Measurements from ENCODE around the gene RABEP1. TPM values are rescaled to one million over a fixed set of nuclear protein-coding genes. Genes with fewer than 3 reads are reported as not detected.
A peak's percentile ranks its signal among the peaks of the same experiment; 100 is the strongest.

RABEP1 gene
- total RNA-seq, 1 donor from 2014 or later = 50.0 TPM

DNA sequence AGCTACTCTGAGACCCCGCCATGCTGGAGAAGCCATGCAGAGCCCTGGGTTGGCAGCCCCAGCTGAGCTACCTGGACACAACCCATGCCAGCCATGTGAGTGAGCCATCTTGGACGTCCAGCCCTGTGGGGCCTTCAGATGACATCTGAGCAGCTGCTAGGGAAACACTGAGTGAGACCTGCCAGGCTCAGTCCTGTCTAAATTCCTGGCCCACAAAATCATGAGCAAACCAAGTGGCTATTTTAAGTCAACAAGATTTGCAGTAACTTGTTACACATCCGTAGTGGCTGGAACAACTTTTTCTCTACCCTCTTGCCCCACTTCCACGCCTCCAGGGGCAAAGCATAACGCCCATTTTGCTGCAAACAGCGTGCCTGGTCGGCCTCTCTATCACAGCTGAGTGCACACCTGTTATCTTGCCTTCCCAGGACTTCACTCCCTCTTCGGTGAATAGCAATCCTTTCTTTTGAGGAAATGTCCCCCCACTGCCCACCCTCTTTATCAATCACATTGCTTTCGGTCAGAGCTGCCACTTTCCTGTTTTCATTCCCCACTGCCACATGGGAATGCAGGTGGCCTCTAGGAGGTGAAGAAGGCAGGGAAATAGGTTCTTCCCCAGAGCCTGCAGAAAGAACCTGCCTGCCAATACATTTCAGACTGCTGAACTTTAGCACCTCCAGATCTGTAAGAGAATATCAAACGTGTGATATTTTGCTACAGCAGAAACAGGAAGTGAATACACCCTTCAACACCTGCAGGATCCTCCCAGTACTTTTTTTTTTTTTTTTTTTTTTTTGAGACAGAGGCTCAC is 40.0 kb upstream of the RABEP1 start:
- Histone ChIP-seq H3K27me3 (no peaks in the 10 kb centered on the region), H3K36me3 (no peaks in the 10 kb centered on the region), H3K9me3 (ENCODE audit: low read depth) (no peaks in the 10 kb centered on the region), H3K9ac (no peak overlapping the region), H3K4me2 (no peak overlapping the region), H3K4me1 (no peaks in the 10 kb centered on the region), H2AFZ (replicated peaks) (no peak overlapping the region), H3K79me2 (ENCODE audit: low read depth) (no peaks in the 10 kb centered on the region), H4K20me1 (ENCODE audit: low read depth) (no peaks in the 10 kb centered on the region), H3K4me3 (no peak overlapping the region), H3K27ac (no peak overlapping the region), H3F3A (ENCODE audit: low read depth) (no peaks in the 10 kb centered on the region)
- H3K4me1 Mint-ChIP-seq = no peaks in the 10 kb centered on the region
- peak overlapping the region; percentile 71 for H3K27ac Mint-ChIP-seq
- DNase-seq (ENCODE audit: low spot score) = no peak
- no peaks in the 10 kb centered on the region for H3K36me3 Mint-ChIP-seq
- no peaks in the 10 kb centered on the region for H3K27me3 Mint-ChIP-seq (ENCODE audit: insufficient read depth, low read depth)
- H3K4me3 Mint-ChIP-seq = peak overlapping the region; percentile 48
- TF ChIP-seq EZH2 (IDR thresholded peaks at IDR 0.05) (no peak), EZH2phosphoT487 (IDR thresholded peaks at IDR 0.05) (no peak)
- TF ChIP-seq, protein P1, sequence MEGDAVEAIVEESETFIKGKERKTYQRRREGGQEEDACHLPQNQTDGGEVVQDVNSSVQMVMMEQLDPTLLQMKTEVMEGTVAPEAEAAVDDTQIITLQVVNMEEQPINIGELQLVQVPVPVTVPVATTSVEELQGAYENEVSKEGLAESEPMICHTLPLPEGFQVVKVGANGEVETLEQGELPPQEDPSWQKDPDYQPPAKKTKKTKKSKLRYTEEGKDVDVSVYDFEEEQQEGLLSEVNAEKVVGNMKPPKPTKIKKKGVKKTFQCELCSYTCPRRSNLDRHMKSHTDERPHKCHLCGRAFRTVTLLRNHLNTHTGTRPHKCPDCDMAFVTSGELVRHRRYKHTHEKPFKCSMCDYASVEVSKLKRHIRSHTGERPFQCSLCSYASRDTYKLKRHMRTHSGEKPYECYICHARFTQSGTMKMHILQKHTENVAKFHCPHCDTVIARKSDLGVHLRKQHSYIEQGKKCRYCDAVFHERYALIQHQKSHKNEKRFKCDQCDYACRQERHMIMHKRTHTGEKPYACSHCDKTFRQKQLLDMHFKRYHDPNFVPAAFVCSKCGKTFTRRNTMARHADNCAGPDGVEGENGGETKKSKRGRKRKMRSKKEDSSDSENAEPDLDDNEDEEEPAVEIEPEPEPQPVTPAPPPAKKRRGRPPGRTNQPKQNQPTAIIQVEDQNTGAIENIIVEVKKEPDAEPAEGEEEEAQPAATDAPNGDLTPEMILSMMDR (IDR thresholded peaks at IDR 0.05) = no peak
- H3K9me3 Mint-ChIP-seq = no peaks in the 10 kb centered on the region

DNA sequence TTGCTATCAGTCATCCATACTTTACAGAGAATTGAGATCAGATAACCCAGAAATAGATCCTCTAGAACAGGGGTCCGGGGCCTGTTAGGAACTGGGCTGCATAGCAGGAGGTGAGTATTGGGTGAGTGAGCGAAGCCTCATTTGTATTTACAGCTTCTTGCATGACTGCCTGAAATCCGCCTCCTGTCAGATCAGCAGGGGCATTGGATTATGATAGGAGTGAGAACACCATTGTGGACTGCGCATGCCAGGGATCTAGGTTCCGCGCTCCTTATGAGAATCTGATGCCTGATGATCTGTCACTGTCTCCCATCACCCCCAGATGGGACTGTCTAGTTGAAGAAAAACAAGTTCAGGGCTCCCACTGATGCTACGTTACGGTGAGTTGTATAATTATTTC is 34.5 kb upstream of the RABEP1 start:
- H3K36me3 Mint-ChIP-seq = no peaks in the 10 kb centered on the region

DNA sequence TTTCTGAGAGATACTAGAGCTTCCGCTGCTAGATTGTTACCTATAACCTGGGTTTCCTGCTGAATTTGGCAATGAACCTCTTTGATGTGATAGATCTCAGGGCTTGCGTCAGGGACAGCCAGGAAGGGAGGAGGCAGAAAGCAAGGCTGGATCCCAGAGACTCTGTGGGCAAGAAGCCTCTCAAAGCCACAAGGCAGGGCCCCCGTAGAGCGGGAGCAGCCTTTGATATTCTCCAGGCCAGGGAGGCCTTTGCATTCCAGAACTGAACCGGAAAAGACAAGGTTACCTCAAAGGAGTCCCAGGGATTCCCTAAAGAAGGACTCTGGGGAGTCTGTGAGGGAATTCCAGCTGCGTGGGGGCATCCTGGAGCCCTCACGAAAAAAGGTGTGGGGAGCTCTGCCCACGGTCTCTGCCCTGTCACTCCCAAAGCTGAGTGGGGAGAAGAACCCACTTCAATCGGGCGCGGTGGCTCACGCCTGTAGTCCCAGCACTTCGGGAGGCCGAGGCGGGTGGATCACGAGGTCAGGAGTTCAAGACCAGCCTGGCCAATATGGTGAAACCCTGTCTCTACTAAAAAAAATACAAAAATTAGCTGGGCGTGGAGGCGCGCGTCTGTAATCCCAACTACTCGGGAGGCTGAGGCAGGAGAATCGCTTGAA is 33.1 kb upstream of the RABEP1 start:
- no peak overlapping the region for H2AFZ ChIP-seq (replicated peaks)
- H3K79me2 ChIP-seq (ENCODE audit: low read depth) = no peaks in the 10 kb centered on the region
- no peaks in the 10 kb centered on the region for H3K27me3 ChIP-seq
- H3K9ac ChIP-seq = no peak overlapping the region
- DNase-seq (ENCODE audit: low spot score) = no peak
- TF ChIP-seq EZH2phosphoT487 (IDR thresholded peaks at IDR 0.05) (no peak), EZH2 (IDR thresholded peaks at IDR 0.05) (no peak)
- TF ChIP-seq, protein P1 (IDR thresholded peaks at IDR 0.05) = no peak
- peaks cover 11% of the 10 kb centered on the region for H3K4me1 Mint-ChIP-seq
- no peaks in the 10 kb centered on the region for H4K20me1 ChIP-seq (ENCODE audit: low read depth)
- H3K4me2 ChIP-seq = no peak overlapping the region
- no peaks in the 10 kb centered on the region for H3K36me3 ChIP-seq
- H3K4me1 ChIP-seq = no peaks in the 10 kb centered on the region
- H3K36me3 Mint-ChIP-seq = no peaks in the 10 kb centered on the region
- H3K27ac ChIP-seq = no peak overlapping the region
- H3K27ac Mint-ChIP-seq = no peak overlapping the region
- H3K4me3 ChIP-seq = no peak overlapping the region
- no peak overlapping the region for H3K4me3 Mint-ChIP-seq
- H3K27me3 Mint-ChIP-seq (ENCODE audit: insufficient read depth, low read depth) = peaks cover 2% of the 10 kb centered on the region
- H3K9me3 ChIP-seq (ENCODE audit: low read depth) = no peaks in the 10 kb centered on the region
- H3F3A ChIP-seq (ENCODE audit: low read depth) = no peaks in the 10 kb centered on the region
- no peaks in the 10 kb centered on the region for H3K9me3 Mint-ChIP-seq

More for the DNA sequence above, 34.5 kb upstream of the RABEP1 start:
- H3K4me3 ChIP-seq = no peak overlapping the region
- no peaks in the 10 kb centered on the region for H3K36me3 ChIP-seq
- H3K27ac Mint-ChIP-seq = no peak overlapping the region
- H3K9me3 Mint-ChIP-seq = no peaks in the 10 kb centered on the region
- H3F3A ChIP-seq (ENCODE audit: low read depth) = no peaks in the 10 kb centered on the region
- peaks cover 2% of the 10 kb centered on the region for H3K27me3 Mint-ChIP-seq (ENCODE audit: insufficient read depth, low read depth)
- no peak for DNase-seq (ENCODE audit: low spot score)
- no peaks in the 10 kb centered on the region for H4K20me1 ChIP-seq (ENCODE audit: low read depth)
- no peaks in the 10 kb centered on the region for H3K79me2 ChIP-seq (ENCODE audit: low read depth)
- no peak overlapping the region for H2AFZ ChIP-seq (replicated peaks)
- no peak overlapping the region for H3K9ac ChIP-seq
- H3K27ac ChIP-seq = no peak overlapping the region
- TF ChIP-seq EZH2 (IDR thresholded peaks at IDR 0.05) = no peak
- TF ChIP-seq EZH2phosphoT487 (IDR thresholded peaks at IDR 0.05) = no peak
- H3K9me3 ChIP-seq (ENCODE audit: low read depth) = no peaks in the 10 kb centered on the region
- no peaks in the 10 kb centered on the region for H3K4me1 ChIP-seq
- peaks cover 11% of the 10 kb centered on the region for H3K4me1 Mint-ChIP-seq
- H3K4me2 ChIP-seq = no peak overlapping the region
- no peak overlapping the region for H3K4me3 Mint-ChIP-seq
- H3K27me3 ChIP-seq = no peaks in the 10 kb centered on the region

DNA sequence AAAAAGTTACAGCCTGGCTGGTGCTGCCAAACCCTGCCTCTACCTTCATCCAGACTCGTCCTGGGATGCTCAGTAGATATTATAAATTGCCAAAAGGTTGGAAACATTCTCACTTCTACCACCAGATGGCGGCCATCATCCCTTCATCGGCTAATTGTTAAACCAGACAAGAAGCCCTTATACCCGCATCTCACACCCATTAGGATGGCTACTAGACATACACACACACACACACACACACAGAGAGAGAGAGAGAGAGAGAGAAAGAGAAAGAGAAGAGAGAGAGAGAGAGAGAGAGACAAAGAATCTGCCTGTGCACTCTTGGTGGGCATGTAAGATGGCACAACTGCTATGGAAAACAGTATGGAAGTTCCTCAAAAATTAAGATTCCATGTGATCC is 32.5 kb upstream of the RABEP1 start:
- Mint-ChIP-seq H3K36me3 (no peaks in the 10 kb centered on the region), H3K27me3 (ENCODE audit: insufficient read depth, low read depth) (peaks cover 2% of the 10 kb centered on the region), H3K4me1 (peaks cover 11% of the 10 kb centered on the region), H3K9me3 (no peaks in the 10 kb centered on the region), H3K27ac (no peak overlapping the region), H3K4me3 (no peak overlapping the region)
- Histone ChIP-seq H3K27me3 (no peaks in the 10 kb centered on the region), H3F3A (ENCODE audit: low read depth) (no peaks in the 10 kb centered on the region), H4K20me1 (ENCODE audit: low read depth) (no peaks in the 10 kb centered on the region), H3K4me2 (no peak overlapping the region), H3K79me2 (ENCODE audit: low read depth) (no peaks in the 10 kb centered on the region), H3K9ac (no peak overlapping the region), H3K27ac (no peak overlapping the region), H2AFZ (replicated peaks) (no peak overlapping the region), H3K36me3 (no peaks in the 10 kb centered on the region), H3K9me3 (ENCODE audit: low read depth) (no peaks in the 10 kb centered on the region), H3K4me1 (no peaks in the 10 kb centered on the region), H3K4me3 (no peak overlapping the region)
- DNase-seq (ENCODE audit: low spot score) = peak; percentile 72
- TF ChIP-seq, protein P1 (IDR thresholded peaks at IDR 0.05) = peak; percentile 72
- TF ChIP-seq EZH2phosphoT487 (IDR thresholded peaks at IDR 0.05) = no peak

Measured in neural progenitor cell (in vitro differentiated cells).